HepG2 (cell line): ENCODE data around the gene CFD. TPM values are rescaled to one million over a fixed set of nuclear protein-coding genes. Genes with fewer than 3 reads are reported as not detected.

Experiments used
- GABPB1 ChIP-seq: IDR thresholded peaks from 2 replicates; pipeline ENCODE4 v1.6.1; 2016; ENCODE audit warnings: mild to moderate bottlenecking, missing genetic modification reagents, moderate library complexity, missing compliant biosample characterization
- HNRNPLL ChIP-seq: fragments of 200-400 bp; formaldehyde crosslinking; IDR thresholded peaks from 2 replicates; pipeline ENCODE4 v1.6.1; 2017; ENCODE audit warnings: mild to moderate bottlenecking, low read depth, low read length; ENCODE audit not compliant: poor library complexity, severe bottlenecking
- LCORL ChIP-seq, 2 experiments: fragments of 450-650 bp in 1 of 2; sonication (generic) in 1 of 2; formaldehyde crosslinking in 1 of 2; IDR thresholded peaks; 2 replicates each; pipeline versions ENCODE4 v1.5.0 to v1.6.1; 2017 to 2020; ENCODE audit warnings: antibody characterized with exemption in 1 of 2, missing genetic modification reagents in 1 of 2
- MEIS1 ChIP-seq: sonication (generic); formaldehyde crosslinking; IDR thresholded peaks from 2 replicates; pipeline ENCODE4 v1.9.0; 2021; ENCODE audit warnings: mild to moderate bottlenecking, missing genetic modification reagents, moderate library complexity, borderline replicate concordance
- NCOA1 ChIP-seq: sonication (generic); formaldehyde crosslinking; IDR thresholded peaks from 2 replicates; pipeline ENCODE4 v1.9.0; 2021; ENCODE audit warnings: missing genetic modification reagents
- SRF ChIP-seq: IDR thresholded peaks from 2 replicates; pipeline ENCODE4 v1.6.1; 2011; ENCODE audit warnings: mild to moderate bottlenecking, low read depth, low read length, moderate library complexity
- TBX2 ChIP-seq: sonication (generic); formaldehyde crosslinking; IDR thresholded peaks from 2 replicates; pipeline ENCODE4 v1.5.0; 2020; ENCODE audit warnings: missing genetic modification reagents, mild to moderate bottlenecking, borderline replicate concordance
- ZBTB7B ChIP-seq: sonication (generic); formaldehyde crosslinking; IDR thresholded peaks from 2 replicates; pipeline ENCODE4 v1.4.0; 2020; ENCODE audit warnings: missing genetic modification reagents
- ZFY ChIP-seq: sonication (generic); formaldehyde crosslinking; IDR thresholded peaks from 2 replicates; pipeline ENCODE4 v1.4.0; 2020; ENCODE audit warnings: missing genetic modification reagents
- ZNF121 ChIP-seq: sonication (generic); formaldehyde crosslinking; IDR thresholded peaks from 2 replicates; pipeline ENCODE4 v1.5.0; 2020; ENCODE audit warnings: mild to moderate bottlenecking, missing genetic modification reagents
- ZSCAN25 ChIP-seq: sonication (generic); formaldehyde crosslinking; IDR thresholded peaks from 2 replicates; pipeline ENCODE4 v1.8.0; 2022; ENCODE audit warnings: mild to moderate bottlenecking, missing genetic modification reagents
- polyA plus RNA-seq, 8 experiments: library from polyadenylated mRNA; depleted of rRNA in 3 of 8; stranded (reverse) in 7 of 8; unstranded in 1 of 8; fragments of >200 nt; fragmentation: Illumina TruSeq in 4 of 8; extraction: Trizol in 4 of 8; gene quantifications; 2 replicates each; pipeline versions ENCODE4 v1.2.1 to v1.2.3, GENCODE V29; 2011 to 2016; ENCODE audit warnings: low read depth in 4 of 8, missing spikeins in 1 of 8, mixed read lengths in 1 of 8; ENCODE audit not compliant: insufficient read depth in 1 of 8
- total RNA-seq, 5 experiments: library from RNA; depleted of rRNA; stranded (reverse); fragments of >200 nt; fragmentation: Illumina TruSeq; extraction: Trizol; gene quantifications; 2 replicates each; pipeline ENCODE4 v1.2.3, GENCODE V29; 2016; ENCODE audit warnings: low read depth in 1 of 5
- TF ChIP-seq, protein P1 (sequence below): sonication (generic); formaldehyde crosslinking; IDR thresholded peaks from 2 replicates; pipeline ENCODE4 v1.5.0; 2020; ENCODE audit warnings: missing genetic modification reagents, mild to moderate bottlenecking, borderline replicate concordance
- TF ChIP-seq, protein P2 (sequence below): sonication (generic); formaldehyde crosslinking; IDR thresholded peaks from 2 replicates; pipeline ENCODE4 v1.5.0; 2020; ENCODE audit warnings: missing genetic modification reagents
- TF ChIP-seq, protein P3 (sequence below): IDR thresholded peaks from 2 replicates; pipeline ENCODE4 v1.6.1; 2016; ENCODE audit warnings: missing compliant biosample characterization, missing genetic modification reagents, borderline replicate concordance
- TF ChIP-seq, protein P4 (sequence below): sonication (generic); formaldehyde crosslinking; IDR thresholded peaks from 2 replicates; pipeline ENCODE4 v1.4.0; 2020; ENCODE audit warnings: missing genetic modification reagents; ENCODE audit errors: not compliant biosample characterization
- TF ChIP-seq, protein P5 (sequence below): sonication (generic); formaldehyde crosslinking; IDR thresholded peaks from 2 replicates; pipeline ENCODE4 v1.8.1; 2023; ENCODE audit warnings: mild to moderate bottlenecking, missing genetic modification reagents
- TF ChIP-seq, protein P6 (sequence below): IDR thresholded peaks from 2 replicates; pipeline ENCODE4 v1.6.1; 2016; ENCODE audit warnings: mild to moderate bottlenecking, missing biosample characterization, missing genetic modification reagents
- TF ChIP-seq, protein P7 (sequence below): sonication (generic); formaldehyde crosslinking; IDR thresholded peaks from 2 replicates; pipeline ENCODE4 v1.4.0; 2020; ENCODE audit warnings: missing genetic modification reagents

Gene CFD
- total and polyA plus RNA-seq, 2 of the 13 experiments (the other 11 are each of a cell fraction or from before 2014, with no cell fraction given), result 2.3 to 4.6 TPM

DNA sequence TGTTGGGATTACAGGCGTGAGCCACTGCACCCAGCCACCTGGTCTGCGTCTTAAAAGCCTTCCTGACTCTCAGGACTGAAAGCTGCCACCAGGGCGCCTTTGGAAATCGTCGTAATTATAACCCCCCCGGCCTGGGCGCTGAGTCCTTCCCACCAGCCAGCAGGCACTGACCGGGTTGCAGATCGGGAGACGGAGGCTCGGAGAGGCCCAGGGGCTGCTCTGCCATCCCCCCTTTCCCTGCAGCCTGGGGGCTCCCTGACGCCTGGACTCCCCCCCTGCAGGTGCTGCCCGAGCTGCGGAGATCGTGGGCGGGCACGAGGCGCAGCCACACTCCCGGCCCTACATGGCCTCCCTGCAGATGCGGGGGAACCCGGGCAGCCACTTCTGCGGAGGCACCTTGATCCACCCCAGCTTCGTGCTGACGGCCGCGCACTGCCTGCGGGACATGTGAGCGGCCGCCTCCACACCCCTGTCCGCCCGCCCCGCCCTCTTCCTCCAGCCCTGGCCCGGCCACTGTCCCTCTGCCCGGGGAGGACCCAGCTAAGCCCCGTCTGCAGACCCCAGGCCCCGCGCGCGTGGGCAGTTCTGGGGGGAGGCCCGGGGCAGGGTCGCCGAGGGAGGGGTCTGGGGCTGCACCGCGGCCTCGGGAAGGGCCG, 16.2 kb upstream of the CFD start (continued):
- peak; percentile 37; the same call in 1 of the 2 replicates for TF ChIP-seq TBX2 (CRISPR knock-in tag)
- TF ChIP-seq, protein P1, sequence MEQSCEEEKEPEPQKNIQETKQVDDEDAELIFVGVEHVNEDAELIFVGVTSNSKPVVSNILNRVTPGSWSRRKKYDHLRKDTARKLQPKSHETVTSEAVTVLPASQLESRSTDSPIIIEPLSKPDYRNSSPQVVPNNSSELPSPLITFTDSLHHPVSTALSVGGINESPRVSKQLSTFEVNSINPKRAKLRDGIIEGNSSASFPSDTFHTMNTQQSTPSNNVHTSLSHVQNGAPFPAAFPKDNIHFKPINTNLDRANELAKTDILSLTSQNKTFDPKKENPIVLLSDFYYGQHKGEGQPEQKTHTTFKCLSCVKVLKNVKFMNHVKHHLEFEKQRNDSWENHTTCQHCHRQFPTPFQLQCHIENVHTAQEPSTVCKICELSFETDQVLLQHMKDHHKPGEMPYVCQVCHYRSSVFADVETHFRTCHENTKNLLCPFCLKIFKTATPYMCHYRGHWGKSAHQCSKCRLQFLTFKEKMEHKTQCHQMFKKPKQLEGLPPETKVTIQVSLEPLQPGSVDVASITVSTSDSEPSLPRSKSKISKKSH (CRISPR knock-in tag), result peak; percentile 30; the same call in 1 of the 2 replicates
- TF ChIP-seq ZSCAN25 (CRISPR knock-in tag), result 0 out of 2 replicates have a peak, but pooled peaks have one; percentile 20
- TF ChIP-seq, protein P2, sequence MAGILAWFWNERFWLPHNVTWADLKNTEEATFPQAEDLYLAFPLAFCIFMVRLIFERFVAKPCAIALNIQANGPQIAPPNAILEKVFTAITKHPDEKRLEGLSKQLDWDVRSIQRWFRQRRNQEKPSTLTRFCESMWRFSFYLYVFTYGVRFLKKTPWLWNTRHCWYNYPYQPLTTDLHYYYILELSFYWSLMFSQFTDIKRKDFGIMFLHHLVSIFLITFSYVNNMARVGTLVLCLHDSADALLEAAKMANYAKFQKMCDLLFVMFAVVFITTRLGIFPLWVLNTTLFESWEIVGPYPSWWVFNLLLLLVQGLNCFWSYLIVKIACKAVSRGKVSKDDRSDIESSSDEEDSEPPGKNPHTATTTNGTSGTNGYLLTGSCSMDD (CRISPR knock-in tag), result no peak
- TF ChIP-seq, protein P3, sequence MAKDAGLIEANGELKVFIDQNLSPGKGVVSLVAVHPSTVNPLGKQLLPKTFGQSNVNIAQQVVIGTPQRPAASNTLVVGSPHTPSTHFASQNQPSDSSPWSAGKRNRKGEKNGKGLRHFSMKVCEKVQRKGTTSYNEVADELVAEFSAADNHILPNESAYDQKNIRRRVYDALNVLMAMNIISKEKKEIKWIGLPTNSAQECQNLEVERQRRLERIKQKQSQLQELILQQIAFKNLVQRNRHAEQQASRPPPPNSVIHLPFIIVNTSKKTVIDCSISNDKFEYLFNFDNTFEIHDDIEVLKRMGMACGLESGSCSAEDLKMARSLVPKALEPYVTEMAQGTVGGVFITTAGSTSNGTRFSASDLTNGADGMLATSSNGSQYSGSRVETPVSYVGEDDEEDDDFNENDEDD, result 0 out of 2 replicates have a peak, but pooled peaks have one; percentile 40
- TF ChIP-seq MEIS1 (CRISPR knock-in tag), result no peak
- 0 out of 2 replicates have a peak, but pooled peaks have one; percentile 14 for TF ChIP-seq ZBTB7B (CRISPR knock-in tag)
- TF ChIP-seq, protein P4, sequence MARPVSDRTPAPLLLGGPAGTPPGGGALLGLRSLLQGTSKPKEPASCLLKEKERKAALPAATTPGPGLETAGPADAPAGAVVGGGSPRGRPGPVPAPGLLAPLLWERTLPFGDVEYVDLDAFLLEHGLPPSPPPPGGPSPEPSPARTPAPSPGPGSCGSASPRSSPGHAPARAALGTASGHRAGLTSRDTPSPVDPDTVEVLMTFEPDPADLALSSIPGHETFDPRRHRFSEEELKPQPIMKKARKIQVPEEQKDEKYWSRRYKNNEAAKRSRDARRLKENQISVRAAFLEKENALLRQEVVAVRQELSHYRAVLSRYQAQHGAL (CRISPR knock-in tag), result no peak
- TF ChIP-seq, protein P5, sequence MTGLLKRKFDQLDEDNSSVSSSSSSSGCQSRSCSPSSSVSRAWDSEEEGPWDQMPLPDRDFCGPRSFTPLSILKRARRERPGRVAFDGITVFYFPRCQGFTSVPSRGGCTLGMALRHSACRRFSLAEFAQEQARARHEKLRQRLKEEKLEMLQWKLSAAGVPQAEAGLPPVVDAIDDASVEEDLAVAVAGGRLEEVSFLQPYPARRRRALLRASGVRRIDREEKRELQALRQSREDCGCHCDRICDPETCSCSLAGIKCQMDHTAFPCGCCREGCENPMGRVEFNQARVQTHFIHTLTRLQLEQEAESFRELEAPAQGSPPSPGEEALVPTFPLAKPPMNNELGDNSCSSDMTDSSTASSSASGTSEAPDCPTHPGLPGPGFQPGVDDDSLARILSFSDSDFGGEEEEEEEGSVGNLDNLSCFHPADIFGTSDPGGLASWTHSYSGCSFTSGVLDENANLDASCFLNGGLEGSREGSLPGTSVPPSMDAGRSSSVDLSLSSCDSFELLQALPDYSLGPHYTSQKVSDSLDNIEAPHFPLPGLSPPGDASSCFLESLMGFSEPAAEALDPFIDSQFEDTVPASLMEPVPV (CRISPR knock-in tag), result 0 out of 2 replicates have a peak, but pooled peaks have one; percentile 26
- TF ChIP-seq HNRNPLL, result peak; percentile 24
- TF ChIP-seq ZNF121 (CRISPR knock-in tag), result 0 out of 2 replicates have a peak, but pooled peaks have one; percentile 10
- no peak for TF ChIP-seq NCOA1 (CRISPR knock-in tag)
- no peak for TF ChIP-seq LCORL (IDR thresholded peaks at IDR 0.05)
- peak; percentile 20; the same call in 1 of the 2 replicates for TF ChIP-seq LCORL (CRISPR knock-in tag; IDR thresholded peaks at IDR 0.05)
- TF ChIP-seq GABPB1 (CRISPR knock-in tag), result peak; percentile 33; the same call in 1 of the 2 replicates
- TF ChIP-seq ZFY (CRISPR knock-in tag), result peak; percentile 22; the same call in 1 of the 2 replicates
- no peak for TF ChIP-seq SRF
- TF ChIP-seq, protein P6, sequence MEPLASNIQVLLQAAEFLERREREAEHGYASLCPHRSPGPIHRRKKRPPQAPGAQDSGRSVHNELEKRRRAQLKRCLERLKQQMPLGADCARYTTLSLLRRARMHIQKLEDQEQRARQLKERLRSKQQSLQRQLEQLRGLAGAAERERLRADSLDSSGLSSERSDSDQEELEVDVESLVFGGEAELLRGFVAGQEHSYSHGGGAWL, result 0 out of 2 replicates have a peak, but pooled peaks have one; percentile 25
- TF ChIP-seq, protein P7, sequence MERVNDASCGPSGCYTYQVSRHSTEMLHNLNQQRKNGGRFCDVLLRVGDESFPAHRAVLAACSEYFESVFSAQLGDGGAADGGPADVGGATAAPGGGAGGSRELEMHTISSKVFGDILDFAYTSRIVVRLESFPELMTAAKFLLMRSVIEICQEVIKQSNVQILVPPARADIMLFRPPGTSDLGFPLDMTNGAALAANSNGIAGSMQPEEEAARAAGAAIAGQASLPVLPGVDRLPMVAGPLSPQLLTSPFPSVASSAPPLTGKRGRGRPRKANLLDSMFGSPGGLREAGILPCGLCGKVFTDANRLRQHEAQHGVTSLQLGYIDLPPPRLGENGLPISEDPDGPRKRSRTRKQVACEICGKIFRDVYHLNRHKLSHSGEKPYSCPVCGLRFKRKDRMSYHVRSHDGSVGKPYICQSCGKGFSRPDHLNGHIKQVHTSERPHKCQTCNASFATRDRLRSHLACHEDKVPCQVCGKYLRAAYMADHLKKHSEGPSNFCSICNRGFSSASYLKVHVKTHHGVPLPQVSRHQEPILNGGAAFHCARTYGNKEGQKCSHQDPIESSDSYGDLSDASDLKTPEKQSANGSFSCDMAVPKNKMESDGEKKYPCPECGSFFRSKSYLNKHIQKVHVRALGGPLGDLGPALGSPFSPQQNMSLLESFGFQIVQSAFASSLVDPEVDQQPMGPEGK (CRISPR knock-in tag), result peak; percentile 34; the same call in 1 of the 2 replicates
